Neural progenitor cell (in vitro differentiated cells): ENCODE data around the gene MGLL. TPM values are rescaled to one million over a fixed set of nuclear protein-coding genes. Genes with fewer than 3 reads are reported as not detected.

Source experiments
- DNase-seq: peaks from one replicate; pipeline ENCODE4 v3.0.0-alpha.2; 2016; ENCODE audit warnings: low spot score
- H2AFZ ChIP-seq: fragments of 200-600 bp; sonication (generic); replicated peaks from 2 replicates; pipeline ENCODE4 v1.6.1; 2016; ENCODE audit warnings: antibody characterized with exemption
- H3F3A ChIP-seq: fragments of 200-600 bp; sonication (generic); 2 replicates; pipeline ENCODE4 v1.6.1; 2016; ENCODE audit warnings: antibody characterized with exemption, low read depth
- H3K27ac ChIP-seq: fragments of 200-600 bp; sonication (generic); 2 replicates; pipeline ENCODE4 v1.5.1; 2016; ENCODE audit warnings: mild to moderate bottlenecking
- H3K27me3 ChIP-seq: fragments of 200-600 bp; sonication (generic); 2 replicates; pipeline ENCODE4 v1.6.1; 2016; ENCODE audit warnings: mild to moderate bottlenecking, moderate library complexity
- H3K36me3 ChIP-seq: fragments of 200-600 bp; sonication (generic); 2 replicates; pipeline ENCODE4 v1.5.1; 2016
- H3K4me1 ChIP-seq: fragments of 200-600 bp; sonication (generic); 2 replicates; pipeline ENCODE4 v1.6.1; 2016; ENCODE audit warnings: mixed run types
- H3K4me2 ChIP-seq: fragments of 200-600 bp; sonication (generic); 2 replicates; pipeline ENCODE4 v1.6.1; 2016
- H3K4me3 ChIP-seq: fragments of 200-600 bp; sonication (generic); 2 replicates; pipeline ENCODE4 v1.5.1; 2016
- H3K79me2 ChIP-seq: fragments of 200-600 bp; sonication (generic); 2 replicates; pipeline ENCODE4 v1.6.1; 2016; ENCODE audit warnings: low read depth
- H3K9ac ChIP-seq: fragments of 200-600 bp; sonication (generic); 2 replicates; pipeline ENCODE4 v1.6.1; 2016
- H3K9me3 ChIP-seq: fragments of 200-600 bp; sonication (generic); 2 replicates; pipeline ENCODE4 v1.5.1; 2016; ENCODE audit warnings: low read depth
- H4K20me1 ChIP-seq: fragments of 200-600 bp; sonication (generic); 2 replicates; pipeline ENCODE4 v1.6.1; 2016; ENCODE audit warnings: low read depth
- H3K27ac Mint-ChIP-seq: 3 replicates; pipeline ENCODE4 v1.8.0; 2021; ENCODE audit warnings: mixed read lengths
- H3K27me3 Mint-ChIP-seq: 2 replicates; pipeline ENCODE4 v1.8.0; 2022; ENCODE audit warnings: low read depth, mild to moderate bottlenecking, inconsistent platforms, moderate library complexity, mixed read lengths; ENCODE audit not compliant: insufficient read depth
- H3K36me3 Mint-ChIP-seq: 3 replicates; pipeline ENCODE4 v1.8.0; 2021; ENCODE audit warnings: mixed read lengths
- H3K4me1 Mint-ChIP-seq: 3 replicates; pipeline ENCODE4 v1.8.0; 2021; ENCODE audit warnings: mixed read lengths
- H3K4me3 Mint-ChIP-seq: 3 replicates; pipeline ENCODE4 v1.8.0; 2021; ENCODE audit warnings: mild to moderate bottlenecking, moderate library complexity, mixed read lengths
- H3K9me3 Mint-ChIP-seq: 3 replicates; pipeline ENCODE4 v1.8.0; 2020; ENCODE audit warnings: mixed read lengths
- EZH2 ChIP-seq: fragments of 200-600 bp; sonication (generic); IDR thresholded peaks from 2 replicates; pipeline ENCODE4 v1.6.1; 2017; ENCODE audit warnings: antibody characterized with exemption, mild to moderate bottlenecking, moderate library complexity
- EZH2phosphoT487 ChIP-seq: fragments of 200-600 bp; sonication (generic); IDR thresholded peaks from 2 replicates; pipeline ENCODE4 v1.6.1; 2017; ENCODE audit warnings: antibody characterized with exemption
- total RNA-seq: library from RNA; depleted of rRNA; stranded (reverse); fragments of >200 nt; gene quantifications from 2 replicates; pipeline ENCODE4 v1.2.3, GENCODE V29; 2015; ENCODE audit warnings: low replicate concordance
- TF ChIP-seq, protein P1 (sequence below): fragments of 200-600 bp; sonication (generic); IDR thresholded peaks from 2 replicates; pipeline ENCODE4 v1.5.1; 2017; ENCODE audit warnings: antibody characterized with exemption, mild to moderate bottlenecking

Gene MGLL
- total RNA-seq, 1 donor from 2014 or later: 0.15 TPM

DNA sequence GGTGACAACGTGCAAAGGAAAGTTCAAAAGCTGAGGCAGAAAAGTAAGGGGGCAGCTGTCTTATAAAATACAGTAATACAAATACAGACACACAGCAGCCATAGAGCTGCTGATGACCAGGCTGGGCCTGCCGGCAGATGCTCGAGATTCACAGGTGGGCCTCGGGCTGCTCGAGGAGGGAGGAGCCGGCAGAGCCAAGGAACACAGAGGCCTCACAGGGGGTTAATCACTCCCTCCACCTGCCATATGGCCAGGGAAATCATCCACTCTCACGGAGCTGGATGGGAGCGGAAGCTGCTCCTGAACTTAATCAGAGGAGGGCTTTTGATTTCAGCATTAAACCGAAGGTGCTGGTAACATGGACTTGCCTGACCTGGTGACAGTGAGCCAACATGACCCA lies 29.6 kb upstream of the MGLL start:
- Mint-ChIP-seq H3K4me1 (peaks cover 24% of the 10 kb centered on the region), H3K27me3 (peaks cover 11% of the 10 kb centered on the region), H3K9me3 (no peaks in the 10 kb centered on the region), H3K4me3 (no peak overlapping the region), H3K27ac (no peak overlapping the region), H3K36me3 (no peaks in the 10 kb centered on the region)
- H3K79me2 ChIP-seq: no peaks in the 10 kb centered on the region
- no peaks in the 10 kb centered on the region for H3K36me3 ChIP-seq
- H3K4me3 ChIP-seq: no peak overlapping the region
- no peak overlapping the region for H3K9ac ChIP-seq
- H2AFZ ChIP-seq: no peak overlapping the region
- peaks cover 13% of the 10 kb centered on the region for H3K4me1 ChIP-seq
- H4K20me1 ChIP-seq: no peaks in the 10 kb centered on the region
- H3K4me2 ChIP-seq: no peak overlapping the region
- no peak for TF ChIP-seq EZH2phosphoT487
- no peak for TF ChIP-seq EZH2
- TF ChIP-seq, protein P1, sequence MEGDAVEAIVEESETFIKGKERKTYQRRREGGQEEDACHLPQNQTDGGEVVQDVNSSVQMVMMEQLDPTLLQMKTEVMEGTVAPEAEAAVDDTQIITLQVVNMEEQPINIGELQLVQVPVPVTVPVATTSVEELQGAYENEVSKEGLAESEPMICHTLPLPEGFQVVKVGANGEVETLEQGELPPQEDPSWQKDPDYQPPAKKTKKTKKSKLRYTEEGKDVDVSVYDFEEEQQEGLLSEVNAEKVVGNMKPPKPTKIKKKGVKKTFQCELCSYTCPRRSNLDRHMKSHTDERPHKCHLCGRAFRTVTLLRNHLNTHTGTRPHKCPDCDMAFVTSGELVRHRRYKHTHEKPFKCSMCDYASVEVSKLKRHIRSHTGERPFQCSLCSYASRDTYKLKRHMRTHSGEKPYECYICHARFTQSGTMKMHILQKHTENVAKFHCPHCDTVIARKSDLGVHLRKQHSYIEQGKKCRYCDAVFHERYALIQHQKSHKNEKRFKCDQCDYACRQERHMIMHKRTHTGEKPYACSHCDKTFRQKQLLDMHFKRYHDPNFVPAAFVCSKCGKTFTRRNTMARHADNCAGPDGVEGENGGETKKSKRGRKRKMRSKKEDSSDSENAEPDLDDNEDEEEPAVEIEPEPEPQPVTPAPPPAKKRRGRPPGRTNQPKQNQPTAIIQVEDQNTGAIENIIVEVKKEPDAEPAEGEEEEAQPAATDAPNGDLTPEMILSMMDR: no peak
- H3K9me3 ChIP-seq: no peaks in the 10 kb centered on the region
- no peak overlapping the region for H3K27ac ChIP-seq
- no peaks in the 10 kb centered on the region for H3F3A ChIP-seq
- H3K27me3 ChIP-seq: no peaks in the 10 kb centered on the region
- peak; percentile 37 for DNase-seq

DNA sequence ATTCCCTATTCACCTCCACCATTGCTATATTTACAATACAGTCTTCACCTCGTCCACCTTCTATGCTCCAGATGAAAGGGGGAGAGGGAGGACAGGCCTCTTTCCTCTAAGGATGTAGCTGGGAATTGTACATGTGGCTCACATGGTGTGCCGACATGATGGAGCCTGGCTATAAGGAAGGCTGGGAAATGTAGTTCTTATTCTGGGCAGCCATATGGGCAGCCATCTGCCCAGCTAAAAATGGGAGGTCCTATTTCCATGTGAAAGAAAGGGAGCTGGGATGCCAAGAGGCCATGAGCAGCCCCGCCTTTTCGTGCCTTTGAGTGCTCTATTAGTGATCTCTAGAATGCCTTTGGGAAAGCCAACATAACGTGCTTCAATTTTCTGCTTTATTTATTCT lies 27.1 kb upstream of the MGLL start:
- Histone ChIP-seq H3F3A (no peaks in the 10 kb centered on the region), H3K36me3 (no peaks in the 10 kb centered on the region), H3K4me2 (no peak overlapping the region), H4K20me1 (no peaks in the 10 kb centered on the region), H3K4me1 (peaks cover 13% of the 10 kb centered on the region), H3K9ac (no peak overlapping the region), H3K4me3 (no peak overlapping the region), H3K27me3 (no peaks in the 10 kb centered on the region), H3K9me3 (no peaks in the 10 kb centered on the region), H3K79me2 (no peaks in the 10 kb centered on the region), H2AFZ (peak overlapping the region; percentile 76), H3K27ac (no peak overlapping the region)
- H3K36me3 Mint-ChIP-seq: no peaks in the 10 kb centered on the region
- peaks cover 24% of the 10 kb centered on the region for H3K4me1 Mint-ChIP-seq
- H3K4me3 Mint-ChIP-seq: no peak overlapping the region
- no peak for DNase-seq
- no peaks in the 10 kb centered on the region for H3K9me3 Mint-ChIP-seq
- TF ChIP-seq EZH2 (no peak), EZH2phosphoT487 (no peak)
- TF ChIP-seq, protein P1: no peak
- peaks cover 2% of the 10 kb centered on the region for H3K27me3 Mint-ChIP-seq
- no peak overlapping the region for H3K27ac Mint-ChIP-seq

DNA sequence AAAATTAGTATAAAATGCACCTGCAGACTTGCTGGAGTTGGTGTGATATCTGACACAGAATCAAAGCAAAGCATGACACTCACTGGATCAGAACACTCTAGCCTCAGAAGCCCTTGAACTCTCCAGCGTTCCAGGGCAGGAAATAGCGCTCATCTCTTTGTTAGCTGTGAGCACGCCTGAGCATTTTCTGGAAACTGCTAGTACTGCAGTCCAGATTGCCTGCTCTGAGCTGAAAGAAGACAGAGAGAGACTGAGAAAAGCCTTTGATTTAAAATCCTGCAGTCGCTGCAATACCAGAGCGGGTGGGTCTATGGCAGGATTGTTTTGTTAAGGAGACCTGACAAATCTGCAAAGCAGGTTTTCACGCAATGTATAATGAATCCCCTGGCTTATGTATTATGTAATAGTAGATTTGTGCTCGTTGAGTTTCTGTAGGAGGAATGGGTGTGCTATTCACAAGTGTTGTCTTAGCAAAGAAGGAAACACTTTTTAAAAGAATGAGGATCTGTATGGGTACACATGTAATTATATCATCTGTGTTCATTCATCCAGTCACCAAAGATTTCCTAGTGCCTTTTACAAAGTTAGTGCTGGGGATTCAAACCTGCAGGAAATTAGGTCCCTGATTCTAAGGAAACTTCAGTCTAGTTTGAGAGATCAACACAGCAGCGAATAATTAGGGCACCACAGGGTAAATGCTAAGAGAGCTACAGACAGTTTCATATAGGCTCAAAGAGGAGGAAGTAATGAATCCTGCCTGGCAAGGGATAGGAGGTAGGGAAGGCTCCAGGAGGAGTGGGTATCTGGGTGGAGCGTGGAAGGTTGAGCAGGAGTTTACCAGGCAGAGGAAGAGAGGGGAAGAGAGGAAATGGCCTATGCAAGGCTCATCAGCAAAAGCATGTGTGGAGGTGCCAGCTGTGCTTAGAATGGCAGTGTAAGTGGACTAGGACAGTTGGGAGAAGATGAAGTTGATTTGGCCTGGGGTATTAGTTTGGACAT lies 26.1 kb upstream of the MGLL start:
- H3K27ac Mint-ChIP-seq: no peak overlapping the region

More for the DNA sequence above, 26.1 kb upstream of the MGLL start:
- Histone ChIP-seq H3K4me1 (peaks cover 13% of the 10 kb centered on the region), H3K4me2 (no peak overlapping the region), H3K9me3 (no peaks in the 10 kb centered on the region), H3F3A (no peaks in the 10 kb centered on the region), H3K27ac (no peak overlapping the region), H3K9ac (no peak overlapping the region), H2AFZ (peak overlapping the region; percentile 76), H3K36me3 (no peaks in the 10 kb centered on the region), H3K27me3 (no peaks in the 10 kb centered on the region), H3K79me2 (no peaks in the 10 kb centered on the region), H3K4me3 (no peak overlapping the region), H4K20me1 (no peaks in the 10 kb centered on the region)
- Mint-ChIP-seq H3K4me1 (peaks cover 24% of the 10 kb centered on the region), H3K36me3 (no peaks in the 10 kb centered on the region), H3K27me3 (peaks cover 2% of the 10 kb centered on the region), H3K9me3 (no peaks in the 10 kb centered on the region), H3K4me3 (peak overlapping the region; percentile 14)
- no peak for DNase-seq
- TF ChIP-seq EZH2 (no peak), EZH2phosphoT487 (no peak)
- TF ChIP-seq, protein P1: no peak
